IPS-18c (cell line): ENCODE results near the gene RAB26.
"Not testable (repeated sequence)": the region's sequence is repeated elsewhere in the genome, so short reads cannot be mapped to it uniquely, and the experiment has no call there.

ENCODE experiments used
- H3K4me3 ChIP-seq: 2 replicates; pipeline ENCODE4 v1.7.0; 2013; ENCODE audit warnings: low read depth, mild to moderate bottlenecking, low read length, moderate library complexity; ENCODE audit not compliant: insufficient read depth
- H3K9me3 ChIP-seq: one replicate; pipeline ENCODE4 v1.6.1; 2013; ENCODE audit warnings: mild to moderate bottlenecking, low read length, moderate library complexity; ENCODE audit not compliant: control insufficient read depth, insufficient read depth

RAB26 gene

GRCh38 chr16:2147981-2148671 is at the start of gene RAB26:
Gene RAB26, plus strand, starts transcription at chr16:2148625. Its CDS starts 159 bp downstream, at chr16:2148784.
- Histone ChIP-seq H3K9me3 (no peaks in the 10 kb centered on the region), H3K4me3 (peak within 1 kb of the TSS; percentile 55)

- H3K9me3 ChIP-seq, H3K4me3 ChIP-seq: not testable (repeated sequence)
Observed at GRCh38 chr16:2101581-2101980, 46.8 kb upstream of the RAB26 start.

GRCh38 chr16:2102471-2102870 is 46.0 kb upstream of the RAB26 start:
- no peak overlapping the region for H3K4me3 ChIP-seq
- no peaks in the 10 kb centered on the region for H3K9me3 ChIP-seq

- not testable (repeated sequence) for H3K4me3 ChIP-seq, H3K9me3 ChIP-seq
Observed at GRCh38 chr16:2104464-2104863, 44.0 kb upstream of the RAB26 start.

GRCh38 chr16:2105291-2105690 is 43.1 kb upstream of the RAB26 start:
- H3K9me3 ChIP-seq, H3K4me3 ChIP-seq: not testable (repeated sequence)

- not testable (repeated sequence) for H3K9me3 ChIP-seq, H3K4me3 ChIP-seq
Observed at GRCh38 chr16:2105769-2106168, 42.7 kb upstream of the RAB26 start.

GRCh38 chr16:2106211-2106610 is 42.2 kb upstream of the RAB26 start:
- H3K9me3 ChIP-seq, H3K4me3 ChIP-seq: not testable (repeated sequence)

GRCh38 chr16:2107121-2107790 is 41.2 kb upstream of the RAB26 start:
- H3K4me3 ChIP-seq, H3K9me3 ChIP-seq: not testable (repeated sequence)

- not testable (repeated sequence) for H3K9me3 ChIP-seq, H3K4me3 ChIP-seq
Observed at GRCh38 chr16:2107791-2108125, 40.7 kb upstream of the RAB26 start.

- not testable (repeated sequence) for H3K4me3 ChIP-seq, H3K9me3 ChIP-seq
Observed at GRCh38 chr16:2108446-2109270, 39.8 kb upstream of the RAB26 start.

- not testable (repeated sequence) for H3K9me3 ChIP-seq, H3K4me3 ChIP-seq
Observed at GRCh38 chr16:2109271-2109580, 39.2 kb upstream of the RAB26 start.

- H3K9me3 ChIP-seq, H3K4me3 ChIP-seq: not testable (repeated sequence)
Observed at GRCh38 chr16:2109872-2110271, 38.6 kb upstream of the RAB26 start.

- not testable (repeated sequence) for H3K4me3 ChIP-seq, H3K9me3 ChIP-seq
Observed at GRCh38 chr16:2110332-2111008, 38.0 kb upstream of the RAB26 start.

GRCh38 chr16:2111009-2111353 is 37.4 kb upstream of the RAB26 start:
- not testable (repeated sequence) for H3K4me3 ChIP-seq, H3K9me3 ChIP-seq

- not testable (repeated sequence) for H3K4me3 ChIP-seq, H3K9me3 ChIP-seq
Observed at GRCh38 chr16:2111412-2112335, 36.8 kb upstream of the RAB26 start.

- not testable (repeated sequence) for H3K9me3 ChIP-seq, H3K4me3 ChIP-seq
Observed at GRCh38 chr16:2112539-2113106, 35.8 kb upstream of the RAB26 start.

GRCh38 chr16:2114225-2114624 is 34.2 kb upstream of the RAB26 start:
- H3K4me3 ChIP-seq, H3K9me3 ChIP-seq: not testable (repeated sequence)
